GM12878 (cell line): Measurements from ENCODE around the gene HBA1. TPM values are rescaled to one million over a fixed set of nuclear protein-coding genes. Genes with fewer than 3 reads are reported as not detected.

Source experiments
- CHD4 ChIP-seq: fragments of 200-600 bp; sonication (generic); IDR thresholded peaks from 2 replicates; pipeline ENCODE4 v1.6.1; 2016; ENCODE audit warnings: mild to moderate bottlenecking
- ETV6 ChIP-seq, 2 experiments: fragments of 450-650 bp in 1 of 2; IDR thresholded peaks in 1 of 2; conservative IDR thresholded peaks in 1 of 2; 2 replicates each; pipeline ENCODE4 v1.6.1; 2014; ENCODE audit warnings: antibody characterized with exemption in 1 of 2, borderline replicate concordance in 1 of 2, low read depth in 1 of 2, mild to moderate bottlenecking in 1 of 2, moderate library complexity in 1 of 2
- RELA ChIP-seq: fragments of 450-650 bp; IDR thresholded peaks from 2 replicates; pipeline ENCODE4 v1.8.0; 2014; ENCODE audit warnings: borderline replicate concordance; ENCODE audit not compliant: partially characterized antibody
- RUNX3 ChIP-seq: IDR thresholded peaks from 2 replicates; pipeline ENCODE4 v1.6.1; 2012; ENCODE audit warnings: low read length, inconsistent platforms
- SIN3A ChIP-seq: IDR thresholded peaks from 2 replicates; pipeline ENCODE4 v1.6.1; 2012; ENCODE audit warnings: low read depth, low read length, improper control_type of control experiment
- polyA plus RNA-seq, 11 experiments: library from polyadenylated mRNA; depleted of rRNA in 4 of 11; unstranded in 6 of 11; stranded (reverse) in 5 of 11; fragments of >200 nt; fragmentation: Nextera tagmentation in 4 of 11; fragmentation: Illumina TruSeq in 1 of 11; extraction: Ambion mirVana in 4 of 11; extraction: Trizol in 1 of 11; gene quantifications; 1 replicate in 1 of 11; 2 replicates in 10 of 11; pipeline versions ENCODE4 v1.2.1 to v1.2.3, GENCODE V29; 2011 to 2016; ENCODE audit warnings: inconsistent platforms in 2 of 11, missing spikeins in 2 of 11, low read depth in 1 of 11
- total RNA-seq, 4 experiments: library from RNA; depleted of rRNA in 3 of 4; stranded (reverse); fragments of >200 nt in 3 of 4; fragmentation: Illumina TruSeq in 1 of 4; extraction: Trizol in 1 of 4; gene quantifications; 2 replicates each; pipeline versions ENCODE4 v1.2.1 to v1.2.3, GENCODE V29; 2013 to 2021
- TF ChIP-seq, protein P1 (sequence below): IDR thresholded peaks from 2 replicates; pipeline ENCODE4 v1.6.1; 2012; ENCODE audit warnings: improper control_type of control experiment, low read depth, low read length; ENCODE audit not compliant: insufficient replicate concordance
- TF ChIP-seq, protein P2 (sequence below): fragments of 450-650 bp; IDR thresholded peaks from 2 replicates; pipeline ENCODE4 v1.6.1; 2017; ENCODE audit warnings: low read depth, mild to moderate bottlenecking, moderate library complexity

HBA1 gene
- total and polyA plus RNA-seq, 10 of the 15 experiments (the other 5 are each of a cell fraction or from before 2014, with no cell fraction given), result 0.28 to 3.5 (median 0.83) TPM; not detected in 5

DNA sequence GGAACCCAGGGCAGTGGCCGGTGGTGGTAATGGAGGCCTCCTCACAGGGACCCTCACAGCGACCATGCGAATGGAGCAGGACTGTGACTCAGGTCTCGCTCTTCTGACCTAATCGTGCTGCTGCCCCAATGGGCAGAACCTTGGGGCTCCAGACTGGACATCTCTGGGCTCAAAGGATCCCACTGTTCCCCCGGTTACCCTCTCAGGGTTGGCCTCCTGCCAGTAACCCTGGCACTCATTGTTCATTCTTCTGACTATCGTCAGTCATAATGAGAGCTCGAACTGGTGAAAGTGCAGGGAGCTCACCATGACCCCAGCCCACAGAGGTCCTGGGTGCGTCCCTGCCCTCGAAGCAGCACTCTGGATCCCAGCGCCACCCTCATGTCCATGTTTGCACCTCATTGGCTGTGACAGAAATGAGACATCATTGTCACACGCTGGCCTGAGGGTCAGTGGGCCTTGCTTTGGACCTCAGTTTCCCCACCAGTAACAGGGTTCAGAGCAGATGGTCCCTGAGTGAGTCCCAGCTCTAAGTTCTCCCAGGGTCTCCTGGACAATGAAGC is 34.0 kb upstream of the HBA1 start (continued):
- TF ChIP-seq, protein P1, sequence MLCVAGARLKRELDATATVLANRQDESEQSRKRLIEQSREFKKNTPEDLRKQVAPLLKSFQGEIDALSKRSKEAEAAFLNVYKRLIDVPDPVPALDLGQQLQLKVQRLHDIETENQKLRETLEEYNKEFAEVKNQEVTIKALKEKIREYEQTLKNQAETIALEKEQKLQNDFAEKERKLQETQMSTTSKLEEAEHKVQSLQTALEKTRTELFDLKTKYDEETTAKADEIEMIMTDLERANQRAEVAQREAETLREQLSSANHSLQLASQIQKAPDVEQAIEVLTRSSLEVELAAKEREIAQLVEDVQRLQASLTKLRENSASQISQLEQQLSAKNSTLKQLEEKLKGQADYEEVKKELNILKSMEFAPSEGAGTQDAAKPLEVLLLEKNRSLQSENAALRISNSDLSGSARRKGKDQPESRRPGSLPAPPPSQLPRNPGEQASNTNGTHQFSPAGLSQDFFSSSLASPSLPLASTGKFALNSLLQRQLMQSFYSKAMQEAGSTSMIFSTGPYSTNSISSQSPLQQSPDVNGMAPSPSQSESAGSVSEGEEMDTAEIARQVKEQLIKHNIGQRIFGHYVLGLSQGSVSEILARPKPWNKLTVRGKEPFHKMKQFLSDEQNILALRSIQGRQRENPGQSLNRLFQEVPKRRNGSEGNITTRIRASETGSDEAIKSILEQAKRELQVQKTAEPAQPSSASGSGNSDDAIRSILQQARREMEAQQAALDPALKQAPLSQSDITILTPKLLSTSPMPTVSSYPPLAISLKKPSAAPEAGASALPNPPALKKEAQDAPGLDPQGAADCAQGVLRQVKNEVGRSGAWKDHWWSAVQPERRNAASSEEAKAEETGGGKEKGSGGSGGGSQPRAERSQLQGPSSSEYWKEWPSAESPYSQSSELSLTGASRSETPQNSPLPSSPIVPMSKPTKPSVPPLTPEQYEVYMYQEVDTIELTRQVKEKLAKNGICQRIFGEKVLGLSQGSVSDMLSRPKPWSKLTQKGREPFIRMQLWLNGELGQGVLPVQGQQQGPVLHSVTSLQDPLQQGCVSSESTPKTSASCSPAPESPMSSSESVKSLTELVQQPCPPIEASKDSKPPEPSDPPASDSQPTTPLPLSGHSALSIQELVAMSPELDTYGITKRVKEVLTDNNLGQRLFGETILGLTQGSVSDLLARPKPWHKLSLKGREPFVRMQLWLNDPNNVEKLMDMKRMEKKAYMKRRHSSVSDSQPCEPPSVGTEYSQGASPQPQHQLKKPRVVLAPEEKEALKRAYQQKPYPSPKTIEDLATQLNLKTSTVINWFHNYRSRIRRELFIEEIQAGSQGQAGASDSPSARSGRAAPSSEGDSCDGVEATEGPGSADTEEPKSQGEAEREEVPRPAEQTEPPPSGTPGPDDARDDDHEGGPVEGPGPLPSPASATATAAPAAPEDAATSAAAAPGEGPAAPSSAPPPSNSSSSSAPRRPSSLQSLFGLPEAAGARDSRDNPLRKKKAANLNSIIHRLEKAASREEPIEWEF, result no peak
- TF ChIP-seq CHD4 (no peak), RELA (no peak), SIN3A (no peak), RUNX3 (no peak), ETV6 (conservative IDR thresholded peaks at IDR 0.05 in 1 of 2, IDR thresholded peaks at IDR 0.05 in 1 of 2; ENCODE audit: borderline replicate concordance in 1 of 2, low read depth in 1 of 2) (no peak)
- TF ChIP-seq, protein P2, sequence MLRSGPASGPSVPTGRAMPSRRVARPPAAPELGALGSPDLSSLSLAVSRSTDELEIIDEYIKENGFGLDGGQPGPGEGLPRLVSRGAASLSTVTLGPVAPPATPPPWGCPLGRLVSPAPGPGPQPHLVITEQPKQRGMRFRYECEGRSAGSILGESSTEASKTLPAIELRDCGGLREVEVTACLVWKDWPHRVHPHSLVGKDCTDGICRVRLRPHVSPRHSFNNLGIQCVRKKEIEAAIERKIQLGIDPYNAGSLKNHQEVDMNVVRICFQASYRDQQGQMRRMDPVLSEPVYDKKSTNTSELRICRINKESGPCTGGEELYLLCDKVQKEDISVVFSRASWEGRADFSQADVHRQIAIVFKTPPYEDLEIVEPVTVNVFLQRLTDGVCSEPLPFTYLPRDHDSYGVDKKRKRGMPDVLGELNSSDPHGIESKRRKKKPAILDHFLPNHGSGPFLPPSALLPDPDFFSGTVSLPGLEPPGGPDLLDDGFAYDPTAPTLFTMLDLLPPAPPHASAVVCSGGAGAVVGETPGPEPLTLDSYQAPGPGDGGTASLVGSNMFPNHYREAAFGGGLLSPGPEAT, result no peak
